Skeletal muscle cell (primary cell): Measurements from ENCODE around the gene TCAF1.

ENCODE experiments used
- DNase-seq: peaks from one replicate; pipeline ENCODE4 v3.0.0-alpha.2; 2010; ENCODE audit warnings: low read depth
- H3K4me3 ChIP-seq: 2 replicates; pipeline ENCODE4 v1.5.1; 2011; ENCODE audit warnings: low read depth, mild to moderate bottlenecking, control low read depth, low read length, moderate library complexity

Gene TCAF1

GRCh38 chr7:143901668-143902331 lies at the start of gene TCAF1:
Gene TCAF1, minus strand, starts transcription at chr7:143902176. Its CDS starts 25,568 bp downstream, at chr7:143876608.
- peak within 1 kb of the TSS; percentile 70 for H3K4me3 ChIP-seq
- DNase-seq = peak; percentile 82

GRCh38 chr7:143948733-143949132 lies 46.8 kb upstream of the TCAF1 start:
- H3K4me3 ChIP-seq = no peak overlapping the region
- no peak for DNase-seq

GRCh38 chr7:143947111-143947510 lies 45.1 kb upstream of the TCAF1 start:
- no peak overlapping the region for H3K4me3 ChIP-seq
- no peak for DNase-seq

GRCh38 chr7:143945423-143945822 lies 43.4 kb upstream of the TCAF1 start:
- no peak overlapping the region for H3K4me3 ChIP-seq
- DNase-seq = no peak

- DNase-seq = no peak
- no peak overlapping the region for H3K4me3 ChIP-seq
Measured at GRCh38 chr7:143938379-143939243, 36.6 kb upstream of the TCAF1 start.

GRCh38 chr7:143936087-143937009 lies 34.4 kb upstream of the TCAF1 start:
- H3K4me3 ChIP-seq = no peak overlapping the region
- peak; percentile 51 for DNase-seq

GRCh38 chr7:143934526-143935325 lies 32.8 kb upstream of the TCAF1 start, which contains the start of gene OR2F2:
Gene OR2F2, plus strand, starts transcription at chr7:143935233. Its CDS starts 0 bp downstream, at chr7:143935233.
- DNase-seq = no peak
- no peak within 1 kb of the TSS for H3K4me3 ChIP-seq

GRCh38 chr7:143931739-143932138 lies 29.8 kb upstream of the TCAF1 start:
- H3K4me3 ChIP-seq = no peak overlapping the region
- no peak for DNase-seq

GRCh38 chr7:143929224-143929920 lies 27.4 kb upstream of the TCAF1 start:
- no peak for DNase-seq
- H3K4me3 ChIP-seq = no peak overlapping the region

- H3K4me3 ChIP-seq = no peak overlapping the region
- no peak for DNase-seq
Measured at GRCh38 chr7:143924851-143925250, 22.9 kb upstream of the TCAF1 start.

- DNase-seq = no peak
- H3K4me3 ChIP-seq = no peak overlapping the region
Measured at GRCh38 chr7:143914938-143915652, 13.1 kb upstream of the TCAF1 start.

- H3K4me3 ChIP-seq = no peak overlapping the region
- DNase-seq = no peak
Measured at GRCh38 chr7:143913945-143914615, 12.1 kb upstream of the TCAF1 start.

GRCh38 chr7:143910473-143911248 lies 8.7 kb upstream of the TCAF1 start:
- no peak for DNase-seq
- H3K4me3 ChIP-seq = no peak overlapping the region

- DNase-seq = no peak
- H3K4me3 ChIP-seq = no peak overlapping the region
Measured at GRCh38 chr7:143909863-143910262, 7.9 kb upstream of the TCAF1 start.

- no peak for DNase-seq
- no peak overlapping the region for H3K4me3 ChIP-seq
Measured at GRCh38 chr7:143908120-143908519, 6.1 kb upstream of the TCAF1 start.

GRCh38 chr7:143906895-143907294 lies 4.9 kb upstream of the TCAF1 start:
- DNase-seq = no peak
- no peak overlapping the region for H3K4me3 ChIP-seq
